Coronary artery (tissue), 2 donors: ENCODE measurements around the gene PITPNB.

Experiments used
- DNase-seq: peaks from one replicate; pipeline ENCODE4 v3.0.0-alpha.2; 2017; ENCODE audit warnings: low spot score
- H3K27ac ChIP-seq, 2 donors: fragments of 200-600 bp; sonication (generic); one replicate each; pipeline ENCODE4 v1.5.1; 2016 to 2019
- H3K4me3 ChIP-seq: fragments of 200-600 bp; sonication (generic); 2 replicates; pipeline ENCODE4 v1.5.1; 2016; ENCODE audit warnings: mild to moderate bottlenecking, moderate library complexity
- TF ChIP-seq, protein P1 (sequence below): fragments of 200-600 bp; sonication (generic); IDR thresholded peaks from one replicate; pipeline ENCODE4 v1.5.1; 2019; ENCODE audit warnings: antibody characterized with exemption

The PITPNB gene

DNA sequence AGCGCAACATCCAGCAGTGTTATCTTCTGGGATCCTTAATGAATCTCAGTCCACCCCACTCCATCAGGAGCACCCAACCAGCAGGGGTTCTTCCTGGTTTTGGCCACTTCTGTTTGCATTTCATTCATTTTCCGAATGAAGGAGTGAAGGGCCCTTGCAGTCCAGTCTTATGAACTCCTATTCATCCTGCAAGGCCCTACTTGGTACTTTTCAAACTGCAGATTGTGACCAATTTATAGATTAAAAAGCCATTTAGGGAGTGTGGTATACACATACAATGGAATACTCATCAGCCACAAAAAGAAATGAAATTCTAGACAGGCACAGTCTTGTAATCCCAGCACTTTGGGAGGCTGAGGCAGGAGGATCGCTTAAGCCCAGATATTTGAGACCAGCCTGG, 107.3 kb downstream of the PITPNB start:
- TF ChIP-seq, protein P1, sequence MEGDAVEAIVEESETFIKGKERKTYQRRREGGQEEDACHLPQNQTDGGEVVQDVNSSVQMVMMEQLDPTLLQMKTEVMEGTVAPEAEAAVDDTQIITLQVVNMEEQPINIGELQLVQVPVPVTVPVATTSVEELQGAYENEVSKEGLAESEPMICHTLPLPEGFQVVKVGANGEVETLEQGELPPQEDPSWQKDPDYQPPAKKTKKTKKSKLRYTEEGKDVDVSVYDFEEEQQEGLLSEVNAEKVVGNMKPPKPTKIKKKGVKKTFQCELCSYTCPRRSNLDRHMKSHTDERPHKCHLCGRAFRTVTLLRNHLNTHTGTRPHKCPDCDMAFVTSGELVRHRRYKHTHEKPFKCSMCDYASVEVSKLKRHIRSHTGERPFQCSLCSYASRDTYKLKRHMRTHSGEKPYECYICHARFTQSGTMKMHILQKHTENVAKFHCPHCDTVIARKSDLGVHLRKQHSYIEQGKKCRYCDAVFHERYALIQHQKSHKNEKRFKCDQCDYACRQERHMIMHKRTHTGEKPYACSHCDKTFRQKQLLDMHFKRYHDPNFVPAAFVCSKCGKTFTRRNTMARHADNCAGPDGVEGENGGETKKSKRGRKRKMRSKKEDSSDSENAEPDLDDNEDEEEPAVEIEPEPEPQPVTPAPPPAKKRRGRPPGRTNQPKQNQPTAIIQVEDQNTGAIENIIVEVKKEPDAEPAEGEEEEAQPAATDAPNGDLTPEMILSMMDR, result no peak
- Histone ChIP-seq H3K27ac (peak overlapping the region; percentile 70 to 90), H3K4me3 (no peak overlapping the region)
- DNase-seq, result no peak

DNA sequence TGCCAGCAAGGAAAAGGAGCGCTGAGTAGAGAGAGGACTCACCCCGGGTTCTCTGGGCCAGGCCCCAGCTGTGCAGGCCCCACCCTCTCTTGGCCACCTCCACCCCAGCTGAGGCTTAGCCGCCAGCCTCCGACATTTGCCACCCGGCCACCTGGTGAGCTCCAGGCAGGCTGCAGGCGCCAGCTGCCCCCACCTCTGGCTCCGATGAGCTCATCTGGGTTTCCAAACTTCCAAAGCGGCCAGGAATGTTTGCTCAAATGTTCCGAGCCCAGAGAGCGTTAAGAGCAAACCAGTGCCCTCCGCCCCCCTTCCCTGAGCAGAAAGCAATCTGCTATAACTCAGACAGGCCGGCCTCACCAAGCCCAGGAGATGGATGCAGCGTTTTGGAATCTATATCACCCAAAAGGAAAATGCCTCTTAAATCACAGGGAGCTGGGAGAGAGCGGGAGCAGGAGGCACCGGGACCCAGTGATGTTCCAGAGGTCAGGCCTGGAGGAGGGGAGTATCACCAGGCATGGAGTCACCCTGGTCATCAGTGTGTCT, 108.4 kb downstream of the PITPNB start:
- TF ChIP-seq, protein P1, result no peak
- DNase-seq, result peak; percentile 97
- Histone ChIP-seq H3K4me3 (peak overlapping the region; percentile 12), H3K27ac (peak overlapping the region; percentile 80 to 90)

DNA sequence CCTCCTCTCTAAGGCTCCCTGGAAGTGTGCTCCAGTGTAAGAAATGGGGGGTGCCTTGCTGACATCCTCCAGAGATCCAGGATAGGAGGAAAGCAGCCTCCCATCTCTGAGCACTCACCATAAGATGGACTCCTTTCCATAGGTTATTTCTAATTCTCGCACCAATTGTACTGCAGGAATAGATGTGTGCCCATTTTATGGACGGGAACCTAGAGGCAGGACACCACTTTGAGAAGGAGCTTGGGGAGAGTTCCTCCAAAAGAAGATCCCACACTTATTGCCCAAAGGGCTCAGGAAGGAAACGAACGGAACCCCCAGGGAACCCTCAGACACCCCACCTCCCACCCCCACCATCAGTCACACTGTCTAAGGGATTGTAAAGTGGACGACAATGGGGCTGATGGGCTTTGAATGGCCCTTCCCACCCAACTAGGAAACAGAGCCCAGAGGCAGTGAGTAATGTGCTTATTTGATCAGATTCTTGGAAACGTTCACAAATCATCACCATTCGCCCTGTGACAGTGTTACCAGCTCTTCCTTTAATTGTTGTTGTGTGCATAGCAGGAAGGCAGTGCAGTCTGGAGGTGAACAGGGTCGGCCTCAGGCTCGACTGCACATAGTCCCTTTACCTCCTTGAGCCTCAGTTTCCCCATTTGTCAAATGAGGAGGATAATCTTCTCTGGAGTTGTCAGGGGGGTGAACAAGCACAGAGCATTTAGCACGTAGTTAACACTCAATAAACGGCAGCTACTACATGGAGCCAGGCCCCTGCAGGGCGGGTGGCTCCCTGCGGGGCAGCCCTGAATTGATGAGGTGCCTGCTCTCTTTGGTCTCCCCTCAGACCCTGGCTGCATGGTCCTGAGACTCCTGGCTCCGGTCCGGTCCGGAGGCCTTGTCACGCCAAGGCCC, 109.1 kb downstream of the PITPNB start:
- Histone ChIP-seq H3K27ac (peak overlapping the region; percentile 80 to 90), H3K4me3 (peak overlapping the region; percentile 12)
- TF ChIP-seq, protein P1, result no peak
- no peak for DNase-seq

DNA sequence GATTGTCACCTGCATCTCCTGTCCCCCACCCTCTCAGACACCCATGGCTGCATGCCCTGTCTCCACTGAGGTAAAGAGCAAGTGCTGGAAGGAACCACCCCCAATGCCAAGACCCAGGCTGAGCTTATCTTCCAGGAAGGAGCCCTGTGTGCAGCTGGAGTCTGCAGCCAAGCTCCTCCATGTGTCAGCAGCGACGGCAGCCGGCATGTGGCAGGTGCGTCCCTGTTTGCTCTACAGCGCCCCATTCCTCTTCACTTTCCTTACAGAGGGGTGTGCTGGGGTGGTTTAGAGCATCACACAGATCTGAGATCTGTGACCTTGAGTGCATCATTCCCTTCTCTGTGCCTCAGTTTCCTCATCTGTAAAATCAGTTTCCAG, 109.8 kb downstream of the PITPNB start:
- peak overlapping the region; percentile 80 to 90 for H3K27ac ChIP-seq
- no peak overlapping the region for H3K4me3 ChIP-seq
- TF ChIP-seq, protein P1, result no peak
- DNase-seq, result no peak

DNA sequence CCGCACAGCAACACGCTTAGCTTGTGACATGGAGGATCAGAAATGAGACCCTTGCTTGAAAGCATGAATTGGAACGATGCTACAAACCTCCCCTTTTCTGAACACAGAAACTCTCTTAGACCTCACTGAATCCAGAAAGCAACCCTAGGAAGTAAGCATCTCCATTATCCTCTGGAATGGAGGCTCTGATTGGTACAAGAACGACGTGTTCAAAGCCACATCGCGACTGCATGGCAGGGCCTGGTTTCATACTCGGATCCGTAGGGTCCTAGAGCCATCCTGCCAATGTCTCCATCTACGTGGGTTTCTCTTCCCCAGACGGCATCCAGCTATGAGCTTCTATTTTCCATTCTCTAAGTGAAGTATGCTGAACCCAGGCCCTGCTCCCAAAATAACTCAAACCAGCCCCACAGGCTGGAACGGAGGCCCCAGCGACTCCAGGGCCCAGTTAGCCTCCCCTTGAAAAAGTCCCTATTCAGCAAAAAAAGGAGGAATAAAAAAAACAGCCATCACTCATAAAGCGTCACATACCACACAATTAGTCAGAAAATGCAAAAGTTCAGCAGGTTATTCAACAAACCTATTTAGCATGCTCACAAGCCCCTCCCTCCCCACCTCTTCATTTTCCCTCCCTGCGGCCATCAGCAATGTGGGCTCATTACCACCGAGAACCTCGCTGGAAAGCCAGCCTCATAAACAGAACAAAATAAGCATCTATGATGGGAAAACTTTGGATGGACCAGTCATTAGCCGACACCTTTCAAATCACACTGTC, 110.4 kb downstream of the PITPNB start:
- Histone ChIP-seq H3K4me3 (no peak overlapping the region), H3K27ac (peak overlapping the region; percentile 80 to 90)
- no peak for DNase-seq
- TF ChIP-seq, protein P1, result no peak

DNA sequence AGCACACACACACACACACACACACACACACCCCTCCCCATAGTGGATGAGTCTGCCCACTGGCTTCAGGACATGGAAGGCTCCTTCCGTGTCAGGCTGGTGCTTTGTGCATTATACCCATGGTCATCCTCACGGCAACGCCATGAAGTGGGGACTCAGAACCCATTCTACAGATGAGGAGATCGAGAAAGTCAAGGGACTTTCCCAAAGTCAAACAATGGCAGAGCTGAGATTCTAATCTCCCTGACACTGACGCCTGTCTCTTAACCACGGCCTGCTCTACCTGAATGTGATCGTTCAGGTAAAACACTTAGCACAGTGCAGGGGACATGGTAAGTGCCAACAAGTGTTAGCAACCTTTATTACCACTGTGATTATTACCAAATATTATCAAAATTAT, 113.2 kb downstream of the PITPNB start:
- TF ChIP-seq, protein P1, result no peak
- no peak overlapping the region for H3K27ac ChIP-seq
- no peak for DNase-seq

More for the DNA sequence above, 113.2 kb downstream of the PITPNB start:
- H3K4me3 ChIP-seq, result no peak overlapping the region
